Measurements from ENCODE around the gene DIRAS3. TPM values are rescaled to one million over a fixed set of nuclear protein-coding genes. Genes with fewer than 3 reads are reported as not detected.
"Not testable (repeated sequence)": the region's sequence is repeated elsewhere in the genome, so short reads cannot be mapped to it uniquely, and the experiment has no call there.

Gene DIRAS3
- polyA plus RNA-seq, 4 donors: 1.3 to 2.2 (median 1.7) TPM

- Histone ChIP-seq H3K27ac (ENCODE audit: low read depth in 1 of 3, low read length in 2 of 3) (no peak overlapping the region), H3K4me3 (ENCODE audit: low read depth in 1 of 3, low read length in 3 of 3) (no peak overlapping the region), H3K27me3 (ENCODE audit: control insufficient read depth in 3 of 3, insufficient read depth in 3 of 3, low read length in 3 of 3) (no peaks in the 10 kb centered on the region), H3K36me3 (ENCODE audit: control insufficient read depth in 3 of 3, insufficient read depth in 2 of 3, low read depth in 1 of 3, low read length in 3 of 3) (no peaks in the 10 kb centered on the region), H3K4me1 (ENCODE audit: control insufficient read depth in 3 of 3, insufficient read depth in 2 of 3, low read depth in 1 of 3, low read length in 2 of 3) (no peaks in the 10 kb centered on the region), H3K9me3 (ENCODE audit: control insufficient read depth in 2 of 2, insufficient read depth in 1 of 2, low read depth in 1 of 2, low read length in 1 of 2) (no peaks in the 10 kb centered on the region)
- WGBS, 3 donors: 75 to 90% (median 80%) methylated on average over 1 of the region's 1 CpG
- DNase-seq (no peak), FAIRE-seq (no peak)
Observed at GRCh38 chr1:68065766-68066165, 15.3 kb upstream of the DIRAS3 start.

DNA sequence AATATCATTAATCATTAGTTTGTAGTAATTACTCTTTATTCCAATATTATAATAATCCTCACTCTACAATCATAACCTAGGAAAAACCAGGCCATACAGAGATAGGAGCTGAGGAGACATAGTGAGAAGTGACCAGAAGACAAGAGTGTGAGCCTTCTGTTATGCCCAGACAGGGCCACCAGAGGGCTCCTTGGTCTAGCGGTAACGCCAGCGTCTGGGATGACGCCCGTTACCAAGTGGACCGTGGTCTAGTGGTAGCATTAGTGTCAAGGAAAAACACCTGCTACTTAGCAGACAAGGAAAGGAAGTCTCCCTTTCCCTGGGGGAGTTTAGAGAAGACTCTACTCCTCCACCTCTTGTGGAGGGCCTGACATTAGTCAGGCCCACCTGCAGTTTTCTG is 7.6 kb upstream of the DIRAS3 start:
- not testable (repeated sequence) for H3K36me3 ChIP-seq (ENCODE audit: control insufficient read depth in 3 of 3, insufficient read depth in 2 of 3, low read depth in 1 of 3, low read length in 3 of 3); H3K4me3 ChIP-seq (ENCODE audit: low read depth in 1 of 3, low read length in 3 of 3); H3K27ac ChIP-seq (ENCODE audit: low read depth in 1 of 3, low read length in 2 of 3); FAIRE-seq; H3K27me3 ChIP-seq (ENCODE audit: control insufficient read depth in 3 of 3, insufficient read depth in 3 of 3, low read length in 3 of 3); H3K4me1 ChIP-seq (ENCODE audit: control insufficient read depth in 3 of 3, insufficient read depth in 2 of 3, low read depth in 1 of 3, low read length in 2 of 3); DNase-seq
- 92 to 96% (median 92%) methylated on average over 6 of the region's 6 CpGs for WGBS, 3 donors
- peaks cover 0 to 13% of the 10 kb centered on the region in 2 donors for H3K9me3 ChIP-seq (ENCODE audit: control insufficient read depth in 2 of 2, insufficient read depth in 1 of 2, low read depth in 1 of 2, low read length in 1 of 2)

- WGBS, 3 donors: 95 to 100% (median 95%) methylated on average over 3 of the region's 3 CpGs
- H3K27ac ChIP-seq (ENCODE audit: low read depth in 1 of 3, low read length in 2 of 3): no peak overlapping the region
Observed at GRCh38 chr1:68057564-68057963, 7.1 kb upstream of the DIRAS3 start.

DNA sequence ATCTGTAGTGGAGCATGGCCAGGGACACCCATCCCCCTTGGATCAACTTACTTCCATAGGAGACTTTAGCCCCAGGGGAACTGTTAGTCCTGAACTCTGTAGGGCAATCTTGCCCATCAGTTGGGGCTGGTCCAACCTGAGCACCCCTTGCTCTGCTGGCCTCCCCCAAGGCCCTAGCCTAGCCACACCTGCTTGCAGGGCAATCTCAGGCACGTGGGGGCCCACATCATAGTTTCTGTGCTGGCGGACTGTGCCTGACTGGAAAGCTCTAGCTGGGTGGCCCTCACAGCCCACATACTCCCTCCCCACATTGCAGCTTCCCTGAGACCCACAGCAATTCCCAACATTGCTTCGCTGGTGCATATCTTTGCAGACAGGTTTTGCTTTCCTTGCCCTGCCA is 6.6 kb upstream of the DIRAS3 start:
- Histone ChIP-seq H3K27ac (ENCODE audit: low read depth in 1 of 3, low read length in 2 of 3) (no peak overlapping the region), H3K4me1 (ENCODE audit: control insufficient read depth in 3 of 3, insufficient read depth in 2 of 3, low read depth in 1 of 3, low read length in 2 of 3) (no peaks in the 10 kb centered on the region), H3K9me3 (ENCODE audit: control insufficient read depth in 2 of 2, insufficient read depth in 1 of 2, low read depth in 1 of 2, low read length in 1 of 2) (peaks cover 0 to 13% of the 10 kb centered on the region in 2 donors), H3K36me3 (ENCODE audit: control insufficient read depth in 3 of 3, insufficient read depth in 2 of 3, low read depth in 1 of 3, low read length in 3 of 3) (no peaks in the 10 kb centered on the region), H3K4me3 (ENCODE audit: low read depth in 1 of 3, low read length in 3 of 3) (no peak overlapping the region), H3K27me3 (ENCODE audit: control insufficient read depth in 3 of 3, insufficient read depth in 3 of 3, low read length in 3 of 3) (no peaks in the 10 kb centered on the region)
- FAIRE-seq (no peak), DNase-seq (no peak)
- 94 to 96% (median 95%) methylated on average over 3 of the region's 3 CpGs for WGBS, 3 donors

More at GRCh38 chr1:68057564-68057963, 7.1 kb upstream of the DIRAS3 start:
- Histone ChIP-seq H3K9me3 (ENCODE audit: control insufficient read depth in 2 of 2, insufficient read depth in 1 of 2, low read depth in 1 of 2, low read length in 1 of 2) (peaks cover 0 to 13% of the 10 kb centered on the region in 2 donors), H3K36me3 (ENCODE audit: control insufficient read depth in 3 of 3, insufficient read depth in 2 of 3, low read depth in 1 of 3, low read length in 3 of 3) (no peaks in the 10 kb centered on the region), H3K27me3 (ENCODE audit: control insufficient read depth in 3 of 3, insufficient read depth in 3 of 3, low read length in 3 of 3) (no peaks in the 10 kb centered on the region), H3K4me3 (ENCODE audit: low read depth in 1 of 3, low read length in 3 of 3) (no peak overlapping the region), H3K4me1 (ENCODE audit: control insufficient read depth in 3 of 3, insufficient read depth in 2 of 3, low read depth in 1 of 3, low read length in 2 of 3) (no peaks in the 10 kb centered on the region)
- FAIRE-seq: no peak
- no peak for DNase-seq

DNA sequence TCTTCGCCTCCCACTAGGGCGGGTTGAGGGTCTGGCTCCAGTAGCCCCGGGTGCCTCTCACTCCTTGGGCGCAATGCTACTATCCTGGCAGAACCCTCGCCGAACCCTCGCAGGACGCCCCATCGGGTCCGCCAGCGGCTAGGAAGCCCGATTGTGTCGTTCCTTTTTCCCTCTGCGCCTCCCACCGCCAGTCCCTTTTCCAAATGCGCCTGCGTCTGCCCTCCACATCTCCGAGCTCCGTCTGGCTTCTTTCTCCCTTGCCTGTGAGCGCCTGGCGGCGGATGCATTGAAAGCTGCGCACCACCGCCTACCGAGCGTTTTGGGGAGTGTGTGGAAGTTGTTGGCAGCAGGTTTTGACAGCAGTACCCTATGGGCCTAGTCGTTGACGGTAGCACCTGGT is 1.0 kb upstream of the DIRAS3 start:
- Histone ChIP-seq H3K27me3 (ENCODE audit: control insufficient read depth in 3 of 3, insufficient read depth in 3 of 3, low read length in 3 of 3) (peaks cover 0 to 29% (median 2%) of the 10 kb centered on the region in 3 donors), H3K4me3 (ENCODE audit: low read depth in 1 of 3, low read length in 3 of 3) (peak overlapping the region in 2 of 3 donors; percentile 14 to 27), H3K27ac (ENCODE audit: low read depth in 1 of 3, low read length in 2 of 3) (no peak overlapping the region), H3K9me3 (ENCODE audit: control insufficient read depth in 2 of 2, insufficient read depth in 1 of 2, low read depth in 1 of 2, low read length in 1 of 2) (peaks cover 0 to 5% of the 10 kb centered on the region in 2 donors), H3K36me3 (ENCODE audit: control insufficient read depth in 3 of 3, insufficient read depth in 2 of 3, low read depth in 1 of 3, low read length in 3 of 3) (no peaks in the 10 kb centered on the region), H3K4me1 (ENCODE audit: control insufficient read depth in 3 of 3, insufficient read depth in 2 of 3, low read depth in 1 of 3, low read length in 2 of 3) (peaks cover 0 to 2% (median 0%) of the 10 kb centered on the region in 3 donors)
- no peak for FAIRE-seq
- WGBS, 3 donors: 44 to 51% (median 47%) methylated on average over 28 of the region's 28 CpGs
- peak; percentile 46 to 48 for DNase-seq

- Histone ChIP-seq H3K27ac (ENCODE audit: low read depth in 1 of 3, low read length in 2 of 3) (no peak overlapping the region), H3K27me3 (ENCODE audit: control insufficient read depth in 3 of 3, insufficient read depth in 3 of 3, low read length in 3 of 3) (peaks cover 0 to 29% (median 2%) of the 10 kb centered on the region in 3 donors), H3K36me3 (ENCODE audit: control insufficient read depth in 3 of 3, insufficient read depth in 2 of 3, low read depth in 1 of 3, low read length in 3 of 3) (no peaks in the 10 kb centered on the region), H3K4me1 (ENCODE audit: control insufficient read depth in 3 of 3, insufficient read depth in 2 of 3, low read depth in 1 of 3, low read length in 2 of 3) (peaks cover 0 to 2% (median 0%) of the 10 kb centered on the region in 3 donors), H3K9me3 (ENCODE audit: control insufficient read depth in 2 of 2, insufficient read depth in 1 of 2, low read depth in 1 of 2, low read length in 1 of 2) (peaks cover 0 to 4% of the 10 kb centered on the region in 2 donors), H3K4me3 (ENCODE audit: low read depth in 1 of 3, low read length in 3 of 3) (no peak overlapping the region)
- no peak for DNase-seq
- FAIRE-seq: no peak
- WGBS, 3 donors: 37 to 69% (median 52%) methylated on average over 3 of the region's 3 CpGs
Observed at GRCh38 chr1:68047659-68048026, 2.8 kb downstream of the DIRAS3 start.

DNA sequence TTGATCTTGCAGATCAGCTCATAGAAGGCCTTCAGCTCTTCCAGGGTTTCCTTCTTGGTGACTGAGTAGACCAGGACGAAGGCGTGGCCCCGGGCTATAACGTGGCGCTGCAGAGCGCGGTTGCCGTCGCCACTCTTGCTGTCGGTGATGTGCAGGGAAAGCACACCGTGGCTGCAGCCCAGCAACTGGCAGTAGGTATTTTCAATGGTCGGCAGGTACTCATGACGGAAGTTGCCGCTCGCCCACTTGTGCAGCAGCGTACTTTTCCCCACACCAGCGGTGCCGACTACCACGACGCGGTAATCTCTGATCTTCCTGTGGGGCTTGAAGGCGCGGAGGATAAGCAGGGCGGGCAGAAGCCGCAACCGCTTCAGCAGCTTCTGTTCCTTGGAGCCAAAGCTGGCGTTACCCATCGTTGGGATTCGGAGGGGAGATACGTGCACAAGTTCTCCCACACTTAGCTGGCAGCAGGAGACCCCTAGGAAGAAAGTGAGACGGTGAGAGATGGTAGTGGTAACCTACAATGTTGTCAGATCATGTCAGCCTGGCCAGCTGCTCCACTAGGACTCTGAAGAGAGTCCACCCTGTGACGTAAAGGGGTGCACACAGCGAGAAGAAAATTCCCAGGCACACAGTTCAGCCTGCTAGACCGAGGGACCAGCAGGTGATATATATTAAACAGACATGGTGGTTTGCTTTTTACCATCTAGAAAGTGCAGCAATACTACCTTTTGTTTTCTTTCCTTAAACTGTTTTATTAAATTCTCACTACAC is 3.4 kb downstream of the DIRAS3 start:
- no peaks in the 10 kb centered on the region for H3K36me3 ChIP-seq (ENCODE audit: control insufficient read depth in 3 of 3, insufficient read depth in 2 of 3, low read depth in 1 of 3, low read length in 3 of 3)
- peaks cover 0 to 2% (median 0%) of the 10 kb centered on the region in 3 donors for H3K4me1 ChIP-seq (ENCODE audit: control insufficient read depth in 3 of 3, insufficient read depth in 2 of 3, low read depth in 1 of 3, low read length in 2 of 3)
- DNase-seq (peak; percentile 33 to 40), FAIRE-seq (no peak)
- no peak overlapping the region for H3K27ac ChIP-seq (ENCODE audit: low read depth in 1 of 3, low read length in 2 of 3)
- peaks cover 0 to 4% of the 10 kb centered on the region in 2 donors for H3K9me3 ChIP-seq (ENCODE audit: control insufficient read depth in 2 of 2, insufficient read depth in 1 of 2, low read depth in 1 of 2, low read length in 1 of 2)
- WGBS, 3 donors: 50 to 69% (median 53%) methylated on average over 34 of the region's 34 CpGs
- no peak overlapping the region for H3K4me3 ChIP-seq (ENCODE audit: low read depth in 1 of 3, low read length in 3 of 3)
- H3K27me3 ChIP-seq (ENCODE audit: control insufficient read depth in 3 of 3, insufficient read depth in 3 of 3, low read length in 3 of 3): peaks cover 0 to 29% (median 2%) of the 10 kb centered on the region in 3 donors

DNA sequence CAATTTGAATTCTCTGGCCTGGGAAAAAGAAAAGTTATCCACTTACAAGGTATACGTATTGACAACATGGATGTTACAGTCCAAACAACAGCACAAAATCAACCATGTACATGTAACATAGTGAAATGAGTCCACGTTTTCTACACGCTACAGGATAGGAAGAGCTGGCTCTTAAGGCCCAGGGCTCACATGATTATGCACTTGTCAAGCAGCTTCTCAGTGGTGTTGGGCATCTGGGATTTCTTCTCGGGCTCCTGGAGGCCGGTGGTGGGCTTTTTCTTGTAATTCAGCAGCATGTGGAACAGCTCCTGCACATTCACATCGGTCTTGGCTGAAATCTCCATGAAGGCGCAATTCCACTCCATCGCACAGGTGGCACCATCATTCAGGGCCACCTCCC is 4.0 kb downstream of the DIRAS3 start:
- WGBS, 3 donors: 85 to 93% (median 88%) methylated on average over 8 of the region's 8 CpGs
- no peak overlapping the region for H3K27ac ChIP-seq (ENCODE audit: low read depth in 1 of 3, low read length in 2 of 3)
- no peak overlapping the region for H3K4me3 ChIP-seq (ENCODE audit: low read depth in 1 of 3, low read length in 3 of 3)
- H3K36me3 ChIP-seq (ENCODE audit: control insufficient read depth in 3 of 3, insufficient read depth in 2 of 3, low read depth in 1 of 3, low read length in 3 of 3): no peaks in the 10 kb centered on the region
- peaks cover 0 to 2% (median 0%) of the 10 kb centered on the region in 3 donors for H3K4me1 ChIP-seq (ENCODE audit: control insufficient read depth in 3 of 3, insufficient read depth in 2 of 3, low read depth in 1 of 3, low read length in 2 of 3)
- DNase-seq (no peak), FAIRE-seq (no peak)
- peaks cover 0 to 25% (median 2%) of the 10 kb centered on the region in 3 donors for H3K27me3 ChIP-seq (ENCODE audit: control insufficient read depth in 3 of 3, insufficient read depth in 3 of 3, low read length in 3 of 3)
- peaks cover 0 to 4% of the 10 kb centered on the region in 2 donors for H3K9me3 ChIP-seq (ENCODE audit: control insufficient read depth in 2 of 2, insufficient read depth in 1 of 2, low read depth in 1 of 2, low read length in 1 of 2)
